A549 (cell line): ENCODE measurements around the gene RNPS1.
A peak's percentile ranks its signal among the peaks of the same experiment; 100 is the strongest.

ENCODE experiments used
- CEBPB ChIP-seq, 2 experiments: fragments of >200 bp in 1 of 2; sonication (Bioruptor Twin) in 1 of 2; formaldehyde crosslinking in 1 of 2; IDR thresholded peaks; 2 replicates each; pipeline ENCODE4 v1.6.1; 2012 to 2016
- CTCF ChIP-seq: fragments of >200 bp; sonication (Bioruptor Twin); formaldehyde crosslinking; IDR thresholded peaks from 3 replicates; pipeline ENCODE4 v1.5.1; 2016
- FOXS1 ChIP-seq: fragments of 250-450 bp; sonication (Bioruptor Pico); IDR thresholded peaks from 2 replicates; pipeline ENCODE4 v1.5.0; 2020; ENCODE audit warnings: mild to moderate bottlenecking, moderate library complexity
- HDAC2 ChIP-seq: fragments of 200-600 bp; sonication (generic); IDR thresholded peaks from 2 replicates; pipeline ENCODE4 v1.6.1; 2016
- POLR2A ChIP-seq: IDR thresholded peaks from 2 replicates; pipeline ENCODE4 v1.6.1; 2012; ENCODE audit warnings: mild to moderate bottlenecking, low read length
- RAD21 ChIP-seq, 2 experiments: fragments of >200 bp in 1 of 2; sonication (Bioruptor Twin) in 1 of 2; formaldehyde crosslinking in 1 of 2; IDR thresholded peaks in 1 of 2; conservative IDR thresholded peaks in 1 of 2; 2 replicates in 1 of 2; 3 replicates in 1 of 2; pipeline ENCODE4 v1.6.1; 2012 to 2018; ENCODE audit warnings: inconsistent platforms in 1 of 2
- REST ChIP-seq: fragments of 200-600 bp; sonication (generic); IDR thresholded peaks from 2 replicates; pipeline ENCODE4 v1.6.1; 2016; ENCODE audit warnings: antibody characterized with exemption, mild to moderate bottlenecking, moderate library complexity
- RNF2 ChIP-seq: fragments of 200-600 bp; sonication (generic); IDR thresholded peaks from 2 replicates; pipeline ENCODE4 v1.6.1; 2016; ENCODE audit warnings: low read depth, mild to moderate bottlenecking, antibody characterized with exemption, moderate library complexity, borderline replicate concordance

DNA sequence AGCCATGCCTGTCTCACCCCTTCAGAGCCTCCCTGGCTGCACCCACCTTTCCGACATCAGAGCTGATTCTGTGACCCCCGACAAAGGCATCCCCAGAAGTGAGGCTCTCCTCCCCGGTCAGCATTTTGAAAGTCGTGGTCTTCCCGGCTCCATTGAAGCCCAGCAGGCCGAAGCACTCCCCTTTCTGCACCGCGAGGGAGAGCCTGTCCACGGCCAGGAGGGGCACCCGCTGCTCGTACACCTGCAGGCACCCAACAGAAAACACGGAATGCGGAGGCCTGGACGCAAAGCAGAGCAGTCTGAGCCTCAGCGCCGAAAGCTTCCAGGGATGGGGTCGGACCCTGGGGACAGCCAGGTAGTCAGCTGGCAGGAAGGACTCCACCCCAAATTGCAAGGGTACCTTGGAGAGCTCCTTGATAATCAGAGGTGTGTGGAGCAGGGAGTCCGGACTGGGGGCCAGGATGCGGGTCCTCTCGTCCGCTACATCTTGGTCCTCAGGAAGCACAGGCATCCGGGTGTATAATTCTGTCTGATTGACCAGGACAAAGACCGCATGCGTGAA is 13.1 kb upstream of the RNPS1 start:
- TF ChIP-seq RNF2 (no peak), CTCF (no peak), REST (peak; percentile 54; the same call in 1 of the 2 replicates), CEBPB (IDR thresholded peaks at IDR 0.05) (no peak), FOXS1 (CRISPR knock-in tag) (no peak), HDAC2 (no peak), POLR2A (no peak), RAD21 (conservative IDR thresholded peaks at IDR 0.05 in 1 of 2, IDR thresholded peaks at IDR 0.05 in 1 of 2) (no peak)
